DMS 273 (cell line): ENCODE measurements around the gene UCK2.
A peak's percentile ranks its signal among the peaks of the same experiment; 100 is the strongest.

ENCODE experiments used
- DNase-seq: peaks from one replicate; lab custom pipeline; 2025; ENCODE audit not compliant: unreplicated experiment; lab: John Stamatoyannopoulos, UW

Gene UCK2

DNA sequence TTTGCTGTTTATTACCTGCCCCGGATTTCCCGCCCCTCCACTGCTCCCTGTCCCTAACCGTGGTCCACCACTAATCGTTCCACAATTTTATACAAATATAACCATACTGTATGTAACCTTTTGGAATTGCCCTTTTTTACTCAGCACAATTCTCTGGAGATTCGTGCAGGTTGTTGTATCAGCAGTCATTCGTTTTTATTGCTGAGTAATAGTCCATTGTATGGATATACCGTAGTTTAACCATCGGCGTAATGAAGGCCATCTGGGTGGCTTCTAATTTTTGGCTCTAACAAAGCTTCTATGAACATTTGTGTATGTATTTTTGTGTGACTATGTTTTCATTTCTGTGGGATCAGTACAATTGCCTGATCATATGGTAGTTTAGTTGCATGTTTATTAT is 50.0 kb downstream of the UCK2 start:
- DNase-seq: no peak

- DNase-seq: no peak
Observed at GRCh38 chr1:165877940-165878556, 50.6 kb downstream of the UCK2 start.

GRCh38 chr1:165879946-165880345 is 52.5 kb downstream of the UCK2 start:
- DNase-seq: no peak

GRCh38 chr1:165880993-165881392 is 53.6 kb downstream of the UCK2 start:
- no peak for DNase-seq

GRCh38 chr1:165882168-165882837 is 54.9 kb downstream of the UCK2 start:
- no peak for DNase-seq

DNA sequence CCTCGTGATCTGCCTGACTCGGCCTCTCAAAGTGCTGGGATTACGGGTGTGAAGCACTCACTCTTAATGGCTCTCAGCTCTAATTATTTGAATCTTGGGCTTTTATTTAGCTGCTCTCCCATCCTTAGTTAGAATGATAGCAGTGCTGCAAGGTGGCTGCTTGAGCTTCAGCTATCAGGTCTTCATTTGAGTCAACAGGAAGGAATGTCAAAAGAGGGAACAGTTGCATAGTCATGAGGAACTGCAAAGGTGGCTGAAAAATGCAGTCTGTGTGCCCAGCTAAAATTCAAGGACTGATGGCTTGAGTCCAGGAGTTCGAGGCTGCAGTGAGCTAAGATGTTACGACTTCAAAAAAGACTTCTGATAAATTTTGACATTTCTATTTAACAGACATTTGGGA is 55.6 kb downstream of the UCK2 start:
- no peak for DNase-seq

- DNase-seq: no peak
Observed at GRCh38 chr1:165884009-165884689, 56.7 kb downstream of the UCK2 start.

- no peak for DNase-seq
Observed at GRCh38 chr1:165884690-165885304, 57.4 kb downstream of the UCK2 start.

DNA sequence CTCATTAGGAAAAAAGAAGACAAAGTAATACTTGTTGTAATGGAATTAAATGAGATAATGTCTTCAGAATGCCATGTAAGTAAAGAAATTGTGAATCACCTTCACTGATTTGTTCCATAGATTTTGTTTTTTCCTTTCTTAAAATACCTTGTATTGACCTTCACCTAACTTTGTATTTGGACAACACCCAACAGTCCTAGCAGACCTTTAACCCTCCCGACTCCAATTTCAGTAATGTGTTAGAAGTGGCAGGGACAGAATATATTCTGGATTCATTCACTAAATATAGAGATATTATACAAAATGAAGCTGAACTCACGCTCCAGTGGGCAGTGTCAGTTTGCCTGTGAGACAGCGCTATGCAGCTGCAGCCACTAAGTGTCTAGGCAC is 57.9 kb downstream of the UCK2 start:
- no peak for DNase-seq

GRCh38 chr1:165886193-165886592 is 58.8 kb downstream of the UCK2 start:
- DNase-seq: no peak

DNA sequence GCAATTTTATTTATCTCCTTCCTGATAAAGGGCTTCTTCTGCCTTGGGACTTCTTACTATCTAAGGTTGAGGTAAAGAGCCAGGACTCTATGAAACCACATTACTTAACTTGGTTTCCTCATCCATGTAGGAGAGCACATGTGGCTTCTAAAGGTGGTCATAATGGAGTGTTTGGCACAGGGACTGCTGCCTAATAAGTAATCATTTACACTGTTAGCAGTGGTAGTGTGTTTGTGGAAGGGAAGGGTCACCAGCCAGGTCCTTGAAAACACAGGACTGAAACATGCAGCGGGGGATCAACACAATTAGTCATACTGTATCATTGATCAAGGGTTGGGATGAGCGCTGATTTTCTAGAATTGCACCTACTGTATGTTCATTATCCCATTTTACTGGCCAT is 59.6 kb downstream of the UCK2 start:
- DNase-seq: no peak

DNA sequence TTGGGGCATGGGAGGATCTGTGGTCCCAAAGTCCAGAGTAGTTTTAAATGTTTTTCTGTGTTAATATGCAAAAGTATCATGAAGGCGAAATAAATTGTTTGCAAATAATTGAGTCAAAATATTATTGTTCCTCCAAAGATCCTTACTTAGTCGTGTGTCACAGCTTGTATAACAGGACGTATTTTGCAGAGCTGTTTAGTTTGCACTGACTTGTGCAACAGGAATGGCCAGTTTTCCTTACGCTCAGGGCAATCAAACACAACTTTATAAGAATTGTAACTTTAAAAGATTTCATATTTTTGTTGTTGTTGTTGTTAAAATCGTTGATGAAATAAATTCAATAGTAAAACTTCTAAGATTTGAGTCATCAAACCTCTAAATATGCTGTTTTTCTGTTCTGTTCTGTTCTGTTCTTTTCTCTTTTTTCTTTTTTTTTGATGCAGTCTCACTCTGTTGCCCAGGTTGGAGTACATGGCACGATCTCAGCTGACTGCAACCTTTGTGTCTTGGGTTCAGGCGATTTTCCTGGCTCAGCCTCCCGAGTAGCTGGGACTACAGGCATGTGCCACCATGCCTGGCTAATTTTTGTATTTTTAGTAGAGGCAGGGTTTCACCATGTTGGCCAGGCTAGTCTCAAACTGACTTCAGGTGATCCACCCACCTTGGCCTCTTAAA is 60.6 kb downstream of the UCK2 start:
- no peak for DNase-seq

- no peak for DNase-seq
Observed at GRCh38 chr1:165888552-165888920, 61.1 kb downstream of the UCK2 start.

DNA sequence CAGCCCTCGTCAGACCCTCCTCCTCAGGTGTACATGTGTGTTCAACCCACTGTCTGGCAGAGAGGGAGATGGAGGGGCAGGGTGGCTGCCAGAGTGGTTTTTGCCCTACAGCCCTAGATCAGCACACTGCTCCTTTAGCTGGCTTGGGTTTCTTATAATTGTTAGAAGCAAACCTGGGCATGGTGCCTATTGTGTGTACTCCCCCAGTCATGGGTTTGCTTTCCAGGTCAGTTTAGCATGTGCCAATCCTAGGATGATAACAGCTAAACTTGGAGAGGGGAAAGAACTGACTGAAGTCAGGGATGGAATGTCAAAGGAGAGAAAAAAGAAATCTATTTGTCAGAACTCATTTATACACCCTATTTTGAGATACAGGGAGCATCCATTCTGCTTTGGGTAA is 63.3 kb downstream of the UCK2 start:
- DNase-seq: no peak

DNA sequence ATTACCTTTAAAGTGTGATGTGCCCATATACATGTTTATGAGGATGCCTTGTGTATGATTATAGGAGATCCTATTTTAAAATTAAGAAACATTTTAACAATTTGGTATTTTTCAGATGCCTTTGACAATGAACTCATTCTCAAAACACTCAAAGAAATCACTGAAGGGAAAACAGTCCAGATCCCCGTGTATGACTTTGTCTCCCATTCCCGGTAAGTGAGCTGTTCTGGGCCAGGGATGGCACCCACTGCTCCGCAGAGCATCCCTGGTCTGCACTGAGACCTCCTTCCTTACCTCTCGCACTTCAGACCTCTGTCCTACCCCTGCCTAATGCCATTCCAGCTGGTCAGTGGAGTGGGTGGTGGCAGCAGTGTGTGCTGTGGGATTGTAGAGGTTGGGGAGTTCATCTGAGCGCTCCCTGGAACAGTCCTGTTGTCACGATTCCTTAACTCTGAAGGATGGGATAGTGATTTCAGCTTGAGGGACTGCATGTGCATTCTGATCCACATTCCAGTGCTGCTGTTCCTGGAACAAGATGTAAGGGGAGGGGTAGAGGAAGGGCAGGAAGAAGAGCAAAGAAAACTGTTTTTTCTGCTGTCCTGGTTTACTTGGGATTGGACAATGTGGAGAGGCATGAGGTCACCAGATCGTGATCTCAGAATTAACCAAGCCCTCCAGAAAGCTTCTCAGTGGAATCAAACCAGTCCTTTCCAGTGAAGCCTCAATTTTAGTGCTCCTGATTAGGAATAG is 63.9 kb downstream of the UCK2 start:
- DNase-seq: no peak

GRCh38 chr1:165892935-165893334 is 65.5 kb downstream of the UCK2 start:
- DNase-seq: no peak

- no peak for DNase-seq
Observed at GRCh38 chr1:165893507-165893906, 66.1 kb downstream of the UCK2 start.

DNA sequence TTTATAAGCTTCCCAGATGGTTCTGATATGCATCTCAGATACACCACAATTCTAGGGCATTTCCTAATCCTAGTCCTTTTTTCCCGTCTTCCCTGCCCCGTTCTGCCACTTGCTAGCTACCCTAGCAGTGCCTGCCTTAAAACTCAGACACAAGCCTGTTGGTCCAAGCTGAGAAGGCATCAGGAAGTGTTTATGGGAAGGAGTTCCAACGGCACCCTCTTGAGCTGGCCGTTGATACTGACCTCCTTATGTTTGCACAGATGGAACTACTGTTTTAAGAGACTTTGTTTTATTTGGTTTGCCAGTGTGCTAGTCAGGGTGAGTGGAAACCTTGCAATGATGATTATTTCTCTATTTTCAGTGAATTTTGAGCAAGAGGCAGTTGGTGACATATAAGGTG is 67.2 kb downstream of the UCK2 start:
- DNase-seq: peak; percentile 17

- no peak for DNase-seq
Observed at GRCh38 chr1:165895451-165895871, 68.0 kb downstream of the UCK2 start.

GRCh38 chr1:165896277-165896676 is 68.9 kb downstream of the UCK2 start:
- DNase-seq: no peak
